Measurements from ENCODE around the gene TUBB4B. TPM values are rescaled to one million over a fixed set of nuclear protein-coding genes. Genes with fewer than 3 reads are reported as not detected.

Gene TUBB4B
- total RNA-seq = 100 to 1,000 TPM in 4 of 5 donors, 10 to 100 TPM in 1; 69.4 to 170 (median 115) TPM
- 100 to 1,000 TPM; 188 to 292 (median 215) TPM for polyA plus RNA-seq
- long read RNA-seq, donor 1, transcript TUBB4B-201 (4 exons, 1,637 nt) = major isoform, 37 of 93 reads
- long read RNA-seq, donor 1, partial matches to known transcripts = 56 of 93 reads
- long read RNA-seq, donor 1, other reads (novel, unspliced or antisense) = 0 of 93 reads
- long read RNA-seq, donor 2, transcript TUBB4B-201 (4 exons, 1,637 nt) = major isoform, 51 of 51 reads
- long read RNA-seq, donor 2, partial matches to known transcripts = 0 of 51 reads
- long read RNA-seq, donor 2, other reads (novel, unspliced or antisense) = 0 of 51 reads
- long read RNA-seq, donor 3, transcript TUBB4B-201 (4 exons, 1,637 nt) = major isoform, 66 of 66 reads
- long read RNA-seq, donor 3, partial matches to known transcripts = 0 of 66 reads
- long read RNA-seq, donor 3, other reads (novel, unspliced or antisense) = 0 of 66 reads
- long read RNA-seq, donor 4, transcript TUBB4B-201 (4 exons, 1,637 nt) = major isoform, 6 of 17 reads
- long read RNA-seq, donor 4, partial matches to known transcripts = 11 of 17 reads
- long read RNA-seq, donor 4, other reads (novel, unspliced or antisense) = 0 of 17 reads
- long read RNA-seq, donor 5, transcript TUBB4B-201 (4 exons, 1,637 nt) = major isoform, 91 of 92 reads
- long read RNA-seq, donor 5, partial matches to known transcripts = 0 of 92 reads
- long read RNA-seq, donor 5, other reads (novel, unspliced or antisense) = 0 of 92 reads
- long read RNA-seq, donor 6, transcript TUBB4B-201 (4 exons, 1,637 nt) = major isoform, 133 of 147 reads
- long read RNA-seq, donor 6, partial matches to known transcripts = 14 of 147 reads
- long read RNA-seq, donor 6, other reads (novel, unspliced or antisense) = 0 of 147 reads
- long read RNA-seq, donor 7, transcript TUBB4B-201 (4 exons, 1,637 nt) = major isoform, 100 of 103 reads
- long read RNA-seq, donor 7, partial matches to known transcripts = 0 of 103 reads
- long read RNA-seq, donor 7, other reads (novel, unspliced or antisense) = 0 of 103 reads
- long read RNA-seq, donor 8, transcript TUBB4B-201 (4 exons, 1,637 nt) = major isoform, 90 of 210 reads
- long read RNA-seq, donor 8, partial matches to known transcripts = 120 of 210 reads
- long read RNA-seq, donor 8, other reads (novel, unspliced or antisense) = 0 of 210 reads
- long read RNA-seq, donor 9, transcript TUBB4B-201 (4 exons, 1,637 nt) = major isoform, 59 of 60 reads
- long read RNA-seq, donor 9, partial matches to known transcripts = 0 of 60 reads
- long read RNA-seq, donor 9, other reads (novel, unspliced or antisense) = 0 of 60 reads
- long read RNA-seq, donor 10, transcript TUBB4B-201 (4 exons, 1,637 nt) = major isoform, 56 of 56 reads
- long read RNA-seq, donor 10, partial matches to known transcripts = 0 of 56 reads
- long read RNA-seq, donor 10, other reads (novel, unspliced or antisense) = 0 of 56 reads

DNA sequence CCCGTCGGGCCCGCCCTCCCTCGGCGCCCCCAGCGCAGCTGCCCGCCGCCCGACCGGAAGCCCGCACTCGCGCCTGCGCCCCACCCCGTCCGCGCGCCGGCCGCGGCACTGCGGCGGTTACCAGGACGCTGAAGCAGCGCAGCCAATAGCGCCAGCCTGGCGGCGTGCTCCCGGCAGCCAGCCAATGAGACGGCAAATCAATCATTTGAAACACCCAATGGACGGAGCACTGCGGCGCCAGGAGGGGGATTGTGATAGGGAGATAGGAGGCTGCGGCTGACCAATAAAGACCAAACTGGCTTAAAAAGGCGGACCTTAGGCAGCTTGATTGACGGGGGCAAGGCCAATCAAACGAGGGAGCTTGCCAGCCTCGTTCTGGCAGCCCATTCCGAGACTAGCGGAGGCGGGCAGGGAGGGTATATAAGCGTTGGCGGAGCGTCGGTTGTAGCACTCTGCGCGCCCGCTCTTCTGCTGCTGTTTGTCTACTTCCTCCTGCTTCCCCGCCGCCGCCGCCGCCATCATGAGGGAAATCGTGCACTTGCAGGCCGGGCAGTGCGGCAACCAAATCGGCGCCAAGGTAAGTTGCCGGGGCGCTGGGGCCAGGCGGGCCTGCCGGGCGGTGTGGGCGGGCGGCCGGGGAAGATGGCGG, at the start of gene TUBB4B:
TSS of gene TUBB4B (plus strand) at position 447 of the 649 bp plus-strand sequence. CDS start at position 521, 74 bp downstream.
- WGBS, 5 donors = 0% methylated on average over 42 to 67 of the region's 67 CpGs
- Histone ChIP-seq H3K27me3 (peaks cover 0 to 3% (median under 1%) of the 10 kb centered on the region in 3 donors), H3K9me3 (no peaks in the 10 kb centered on the region), H3K36me3 (peaks cover 16 to 22% (median 21%) of the 10 kb centered on the region in 4 donors), H3K27ac (peak within 1 kb of the TSS; percentile 93 to 97 (median 97)), H3K4me3 (peak within 1 kb of the TSS; percentile 73 to 94 (median 82)), H3K4me1 (peaks cover 45 to 72% (median 71%) of the 10 kb centered on the region in 4 donors)
- TF ChIP-seq, protein P1, sequence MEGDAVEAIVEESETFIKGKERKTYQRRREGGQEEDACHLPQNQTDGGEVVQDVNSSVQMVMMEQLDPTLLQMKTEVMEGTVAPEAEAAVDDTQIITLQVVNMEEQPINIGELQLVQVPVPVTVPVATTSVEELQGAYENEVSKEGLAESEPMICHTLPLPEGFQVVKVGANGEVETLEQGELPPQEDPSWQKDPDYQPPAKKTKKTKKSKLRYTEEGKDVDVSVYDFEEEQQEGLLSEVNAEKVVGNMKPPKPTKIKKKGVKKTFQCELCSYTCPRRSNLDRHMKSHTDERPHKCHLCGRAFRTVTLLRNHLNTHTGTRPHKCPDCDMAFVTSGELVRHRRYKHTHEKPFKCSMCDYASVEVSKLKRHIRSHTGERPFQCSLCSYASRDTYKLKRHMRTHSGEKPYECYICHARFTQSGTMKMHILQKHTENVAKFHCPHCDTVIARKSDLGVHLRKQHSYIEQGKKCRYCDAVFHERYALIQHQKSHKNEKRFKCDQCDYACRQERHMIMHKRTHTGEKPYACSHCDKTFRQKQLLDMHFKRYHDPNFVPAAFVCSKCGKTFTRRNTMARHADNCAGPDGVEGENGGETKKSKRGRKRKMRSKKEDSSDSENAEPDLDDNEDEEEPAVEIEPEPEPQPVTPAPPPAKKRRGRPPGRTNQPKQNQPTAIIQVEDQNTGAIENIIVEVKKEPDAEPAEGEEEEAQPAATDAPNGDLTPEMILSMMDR (IDR thresholded peaks at IDR 0.05) = no peak
- peak; percentile 86 to 100 (median 100) for TF ChIP-seq POLR2AphosphoS5 (IDR thresholded peaks at IDR 0.05)
- TF ChIP-seq EP300 (IDR thresholded peaks at IDR 0.05) = no peak
- peak in 2 of 4 donors; percentile 91 to 100 for TF ChIP-seq POLR2A (IDR thresholded peaks at IDR 0.05)
- intact Hi-C loops (cut with DNase I; ENCODE audit: low total_unique reads) = no loop called here
- peak; percentile 99 to 100 for DNase-seq

DNA sequence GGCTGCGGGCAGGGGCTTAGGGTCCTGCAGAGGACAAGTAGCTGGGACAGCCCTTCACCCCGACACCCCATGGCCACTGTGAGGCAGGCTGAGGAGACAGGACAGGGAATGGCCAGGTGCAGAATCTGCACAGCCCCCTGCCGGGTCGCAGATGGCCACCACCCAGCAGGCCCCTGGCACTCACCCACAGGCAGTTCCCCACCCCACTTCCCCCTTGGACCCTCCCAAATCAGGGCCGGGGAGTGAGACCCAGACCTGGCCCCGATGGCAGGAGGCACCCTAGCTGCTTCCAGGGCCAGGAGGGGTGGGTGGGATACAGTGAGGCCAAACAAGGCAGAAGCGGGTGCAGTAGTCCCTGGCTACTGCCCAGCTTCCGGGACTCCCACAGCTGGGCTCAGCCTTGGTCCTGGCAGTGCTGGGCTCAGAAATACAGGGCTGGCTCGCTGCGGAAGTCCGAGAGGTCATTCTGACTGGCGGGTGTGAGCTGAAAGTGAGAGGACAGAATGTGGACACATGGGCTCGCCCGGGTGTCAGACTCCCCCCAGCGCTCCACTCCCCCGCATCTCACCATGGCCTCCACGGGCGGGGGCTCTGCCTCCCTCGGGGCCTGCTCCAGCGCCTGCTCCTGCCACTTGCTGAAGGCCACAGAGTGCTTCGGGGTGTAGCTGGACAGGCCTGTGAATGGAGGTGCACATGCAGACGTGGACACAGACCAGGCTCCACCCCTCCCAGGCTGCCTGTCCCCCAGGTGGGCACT, 49.2 kb upstream of the TUBB4B start:
- Histone ChIP-seq H3K27me3 (no peaks in the 10 kb centered on the region), H3K36me3 (peaks cover 15 to 36% (median 33%) of the 10 kb centered on the region in 4 donors), H3K4me1 (peaks cover 47 to 90% (median 87%) of the 10 kb centered on the region in 4 donors), H3K4me3 (peak overlapping the region in 1 of 4 donors; percentile 99), H3K27ac (peak overlapping the region; percentile 9 to 97 (median 39)), H3K9me3 (no peaks in the 10 kb centered on the region)
- intact Hi-C loops (cut with DNase I; ENCODE audit: low total_unique reads) = no loop called here
- WGBS, 5 donors = 56 to 81% (median 64%) methylated on average over 17 to 22 of the region's 22 CpGs
- TF ChIP-seq POLR2A (IDR thresholded peaks at IDR 0.05) (no peak), POLR2AphosphoS5 (IDR thresholded peaks at IDR 0.05) (no peak), EP300 (IDR thresholded peaks at IDR 0.05) (no peak)
- TF ChIP-seq, protein P1 (IDR thresholded peaks at IDR 0.05) = no peak
- peak in 1 of 2 donors; percentile 59 for DNase-seq

- intact Hi-C loops (cut with DNase I; ENCODE audit: low total_unique reads) = no loop called here
Observed at GRCh38 chr9:137192448-137192780, 48.7 kb upstream of the TUBB4B start.

More at GRCh38 chr9:137192448-137192780, 48.7 kb upstream of the TUBB4B start:
- DNase-seq = no peak
- H3K36me3 ChIP-seq = peaks cover 15 to 31% (median 30%) of the 10 kb centered on the region in 4 donors
- peaks cover 47 to 90% (median 86%) of the 10 kb centered on the region in 4 donors for H3K4me1 ChIP-seq
- WGBS, 5 donors = 70 to 78% (median 75%) methylated on average over 10 of the region's 10 CpGs
- H3K4me3 ChIP-seq = no peak overlapping the region
- no peaks in the 10 kb centered on the region for H3K9me3 ChIP-seq
- TF ChIP-seq EP300 (IDR thresholded peaks at IDR 0.05) = no peak
- TF ChIP-seq, protein P1 (IDR thresholded peaks at IDR 0.05) = no peak
- no peak for TF ChIP-seq POLR2AphosphoS5 (IDR thresholded peaks at IDR 0.05)
- TF ChIP-seq POLR2A (IDR thresholded peaks at IDR 0.05) = no peak
- H3K27me3 ChIP-seq = no peaks in the 10 kb centered on the region
- peak overlapping the region in 4 of 5 donors; percentile 9 to 97 (median 62) for H3K27ac ChIP-seq

All from stomach (tissue), 19 donors.